ENCODE results near the gene NXPH4. TPM values are rescaled to one million over a fixed set of nuclear protein-coding genes. Genes with fewer than 3 reads are reported as not detected.

NXPH4 gene
- total and polyA plus RNA-seq, 10 of the 15 experiments (the other 5 are each of a cell fraction or from before 2014, with no cell fraction given): 0.03 to 0.26 TPM; not detected in 8

GRCh38 chr12:57212701-57213057 lies 3.9 kb upstream of the NXPH4 start:
- no peak for ATAC-seq
- no peak for FAIRE-seq
- Histone ChIP-seq H3K4me1 (ENCODE audit: control insufficient read depth, insufficient read depth, low read length) (peaks cover 13% of the 10 kb centered on the region), H2AFZ (ENCODE audit: control insufficient read depth, low read depth, low read length) (no peak overlapping the region), H3K27ac (ENCODE audit: control insufficient read depth, insufficient read depth) (no peak overlapping the region), H4K20me1 (ENCODE audit: control insufficient read depth, insufficient read depth) (no peaks in the 10 kb centered on the region), H3K36me3 (ENCODE audit: control insufficient read depth in 2 of 2, insufficient read depth in 2 of 2, low read length in 1 of 2) (no peaks in the 10 kb centered on the region), H3K4me2 (ENCODE audit: control insufficient read depth, insufficient read depth) (no peak overlapping the region), H3K9ac (ENCODE audit: control insufficient read depth, insufficient read depth, low read length) (no peak overlapping the region), H3K9me3 (replicated peaks; ENCODE audit: control insufficient read depth, insufficient read depth, low read length) (no peaks in the 10 kb centered on the region), H3K79me2 (ENCODE audit: control insufficient read depth, insufficient read depth, low read length) (no peaks in the 10 kb centered on the region), H3K4me3 (no peak overlapping the region), H3K27me3 (replicated peaks in 1 of 2; ENCODE audit: control insufficient read depth in 2 of 2, insufficient read depth in 2 of 2, low read length in 1 of 2) (peaks cover 13 to 15% of the 10 kb centered on the region in 2 experiments)
- SMC1A ChIA-PET (ENCODE audit: uncharacterized antibody, unreplicated experiment): interaction anchor here (1.6 to 4.2 kb wide), 7 partner anchors 10 to 246 kb away, joined by 5 to 55 read pairs (median 9); partner anchors contain the start of genes GLI1, INHBE and SHMT2
- POLR2A ChIA-PET: interaction anchor here (0.7 to 1.5 kb wide), 4 partner anchors 17 to 251 kb away, joined by 4 to 12 read pairs (median 6); partner anchors contain the start of gene SHMT2
- in situ Hi-C loops (cut with MboI) (loop anchor here (5.0 kb wide), 1 partner anchor 35 kb away; no protein-coding TSS in a partner anchor), intact Hi-C loops (cut with micrococcal nuclease; ENCODE audit: unreplicated experiment) (loop anchor here (1.0 kb wide), 2 partner anchors 27 to 31 kb away; no protein-coding TSS in a partner anchor)
- DNase-seq (ENCODE audit: low read depth, low spot score): no peak
- RAD21 ChIA-PET (ENCODE audit: unreplicated experiment): interaction anchor here (0.9 to 3.6 kb wide), 11 partner anchors 10 to 242 kb away, joined by 3 to 35 read pairs (median 11); partner anchors contain the start of genes INHBE and SHMT2
- WGBS (ENCODE audit: insufficient coverage, insufficient replicate concordance, low lambda C conversion rate, missing lambda C conversion rate): 53% methylated on average over 7 of the region's 7 CpGs
- no TSS peak for BruUV-seq (replicated peaks)
- CTCF ChIA-PET: interaction anchor here (0.8 to 4.7 kb wide), 14 partner anchors 12 to 246 kb away, joined by 3 to 271 read pairs (median 14); partner anchors contain the start of genes GLI1, INHBE and SHMT2
- TF ChIP-seq POLR2A (IDR thresholded peaks at IDR 0.05; ENCODE audit: low read depth, low read length) (no peak), PAX8 (IDR thresholded peaks at IDR 0.05) (no peak), ASH2L (IDR thresholded peaks at IDR 0.05; ENCODE audit: borderline replicate concordance, low read depth) (no peak), SPI1 (IDR thresholded peaks at IDR 0.05; ENCODE audit: borderline replicate concordance, insufficient read depth, low read depth, low read length) (no peak), TARDBP (IDR thresholded peaks at IDR 0.05; ENCODE audit: borderline replicate concordance) (no peak), CHD1 (IDR thresholded peaks at IDR 0.05; ENCODE audit: low read depth, low read length) (no peak), BCL11A (IDR thresholded peaks at IDR 0.05; ENCODE audit: low read depth, low read length) (no peak), MYC (IDR thresholded peaks at IDR 0.05; ENCODE audit: insufficient read depth, insufficient read length, insufficient replicate concordance, low read length, severe bottlenecking) (no peak), ATF3 (IDR thresholded peaks at IDR 0.05; ENCODE audit: borderline replicate concordance, extremely low read depth, low read depth, low read length) (no peak), TCF12 (IDR thresholded peaks at IDR 0.05; ENCODE audit: low read depth, low read length) (no peak)
- TF ChIP-seq, protein P1, sequence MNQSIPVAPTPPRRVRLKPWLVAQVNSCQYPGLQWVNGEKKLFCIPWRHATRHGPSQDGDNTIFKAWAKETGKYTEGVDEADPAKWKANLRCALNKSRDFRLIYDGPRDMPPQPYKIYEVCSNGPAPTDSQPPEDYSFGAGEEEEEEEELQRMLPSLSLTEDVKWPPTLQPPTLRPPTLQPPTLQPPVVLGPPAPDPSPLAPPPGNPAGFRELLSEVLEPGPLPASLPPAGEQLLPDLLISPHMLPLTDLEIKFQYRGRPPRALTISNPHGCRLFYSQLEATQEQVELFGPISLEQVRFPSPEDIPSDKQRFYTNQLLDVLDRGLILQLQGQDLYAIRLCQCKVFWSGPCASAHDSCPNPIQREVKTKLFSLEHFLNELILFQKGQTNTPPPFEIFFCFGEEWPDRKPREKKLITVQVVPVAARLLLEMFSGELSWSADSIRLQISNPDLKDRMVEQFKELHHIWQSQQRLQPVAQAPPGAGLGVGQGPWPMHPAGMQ (IDR thresholded peaks at IDR 0.05; ENCODE audit: borderline replicate concordance): no peak
- TF ChIP-seq, protein P2, sequence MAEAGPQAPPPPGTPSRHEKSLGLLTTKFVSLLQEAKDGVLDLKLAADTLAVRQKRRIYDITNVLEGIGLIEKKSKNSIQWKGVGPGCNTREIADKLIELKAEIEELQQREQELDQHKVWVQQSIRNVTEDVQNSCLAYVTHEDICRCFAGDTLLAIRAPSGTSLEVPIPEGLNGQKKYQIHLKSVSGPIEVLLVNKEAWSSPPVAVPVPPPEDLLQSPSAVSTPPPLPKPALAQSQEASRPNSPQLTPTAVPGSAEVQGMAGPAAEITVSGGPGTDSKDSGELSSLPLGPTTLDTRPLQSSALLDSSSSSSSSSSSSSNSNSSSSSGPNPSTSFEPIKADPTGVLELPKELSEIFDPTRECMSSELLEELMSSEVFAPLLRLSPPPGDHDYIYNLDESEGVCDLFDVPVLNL (IDR thresholded peaks at IDR 0.05; ENCODE audit: low read depth, low read length): no peak
- TF ChIP-seq, protein P3, sequence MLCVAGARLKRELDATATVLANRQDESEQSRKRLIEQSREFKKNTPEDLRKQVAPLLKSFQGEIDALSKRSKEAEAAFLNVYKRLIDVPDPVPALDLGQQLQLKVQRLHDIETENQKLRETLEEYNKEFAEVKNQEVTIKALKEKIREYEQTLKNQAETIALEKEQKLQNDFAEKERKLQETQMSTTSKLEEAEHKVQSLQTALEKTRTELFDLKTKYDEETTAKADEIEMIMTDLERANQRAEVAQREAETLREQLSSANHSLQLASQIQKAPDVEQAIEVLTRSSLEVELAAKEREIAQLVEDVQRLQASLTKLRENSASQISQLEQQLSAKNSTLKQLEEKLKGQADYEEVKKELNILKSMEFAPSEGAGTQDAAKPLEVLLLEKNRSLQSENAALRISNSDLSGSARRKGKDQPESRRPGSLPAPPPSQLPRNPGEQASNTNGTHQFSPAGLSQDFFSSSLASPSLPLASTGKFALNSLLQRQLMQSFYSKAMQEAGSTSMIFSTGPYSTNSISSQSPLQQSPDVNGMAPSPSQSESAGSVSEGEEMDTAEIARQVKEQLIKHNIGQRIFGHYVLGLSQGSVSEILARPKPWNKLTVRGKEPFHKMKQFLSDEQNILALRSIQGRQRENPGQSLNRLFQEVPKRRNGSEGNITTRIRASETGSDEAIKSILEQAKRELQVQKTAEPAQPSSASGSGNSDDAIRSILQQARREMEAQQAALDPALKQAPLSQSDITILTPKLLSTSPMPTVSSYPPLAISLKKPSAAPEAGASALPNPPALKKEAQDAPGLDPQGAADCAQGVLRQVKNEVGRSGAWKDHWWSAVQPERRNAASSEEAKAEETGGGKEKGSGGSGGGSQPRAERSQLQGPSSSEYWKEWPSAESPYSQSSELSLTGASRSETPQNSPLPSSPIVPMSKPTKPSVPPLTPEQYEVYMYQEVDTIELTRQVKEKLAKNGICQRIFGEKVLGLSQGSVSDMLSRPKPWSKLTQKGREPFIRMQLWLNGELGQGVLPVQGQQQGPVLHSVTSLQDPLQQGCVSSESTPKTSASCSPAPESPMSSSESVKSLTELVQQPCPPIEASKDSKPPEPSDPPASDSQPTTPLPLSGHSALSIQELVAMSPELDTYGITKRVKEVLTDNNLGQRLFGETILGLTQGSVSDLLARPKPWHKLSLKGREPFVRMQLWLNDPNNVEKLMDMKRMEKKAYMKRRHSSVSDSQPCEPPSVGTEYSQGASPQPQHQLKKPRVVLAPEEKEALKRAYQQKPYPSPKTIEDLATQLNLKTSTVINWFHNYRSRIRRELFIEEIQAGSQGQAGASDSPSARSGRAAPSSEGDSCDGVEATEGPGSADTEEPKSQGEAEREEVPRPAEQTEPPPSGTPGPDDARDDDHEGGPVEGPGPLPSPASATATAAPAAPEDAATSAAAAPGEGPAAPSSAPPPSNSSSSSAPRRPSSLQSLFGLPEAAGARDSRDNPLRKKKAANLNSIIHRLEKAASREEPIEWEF (IDR thresholded peaks at IDR 0.05; ENCODE audit: insufficient replicate concordance, low read depth, low read length): no peak
- TF ChIP-seq, protein P4, sequence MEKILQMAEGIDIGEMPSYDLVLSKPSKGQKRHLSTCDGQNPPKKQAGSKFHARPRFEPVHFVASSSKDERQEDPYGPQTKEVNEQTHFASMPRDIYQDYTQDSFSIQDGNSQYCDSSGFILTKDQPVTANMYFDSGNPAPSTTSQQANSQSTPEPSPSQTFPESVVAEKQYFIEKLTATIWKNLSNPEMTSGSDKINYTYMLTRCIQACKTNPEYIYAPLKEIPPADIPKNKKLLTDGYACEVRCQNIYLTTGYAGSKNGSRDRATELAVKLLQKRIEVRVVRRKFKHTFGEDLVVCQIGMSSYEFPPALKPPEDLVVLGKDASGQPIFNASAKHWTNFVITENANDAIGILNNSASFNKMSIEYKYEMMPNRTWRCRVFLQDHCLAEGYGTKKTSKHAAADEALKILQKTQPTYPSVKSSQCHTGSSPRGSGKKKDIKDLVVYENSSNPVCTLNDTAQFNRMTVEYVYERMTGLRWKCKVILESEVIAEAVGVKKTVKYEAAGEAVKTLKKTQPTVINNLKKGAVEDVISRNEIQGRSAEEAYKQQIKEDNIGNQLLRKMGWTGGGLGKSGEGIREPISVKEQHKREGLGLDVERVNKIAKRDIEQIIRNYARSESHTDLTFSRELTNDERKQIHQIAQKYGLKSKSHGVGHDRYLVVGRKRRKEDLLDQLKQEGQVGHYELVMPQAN (conservative IDR thresholded peaks at IDR 0.05): no peak
